GM19395 (cell line): Measurements from ENCODE around the gene R3HDM4.
"Not testable (repeated sequence)": the region's sequence is repeated elsewhere in the genome, so short reads cannot be mapped to it uniquely, and the experiment has no call there.

ENCODE experiments used
- ATAC-seq: cut with Tn5 transposase; IDR thresholded peaks from one replicate; pipeline ENCODE4 v1.9.1; 2021; ENCODE audit warnings: mild to moderate bottlenecking, moderate library complexity; ENCODE audit not compliant: unreplicated experiment

The R3HDM4 gene

GRCh38 chr19:896434-896833, 16.6 kb downstream of the R3HDM4 start:
- ATAC-seq, result no peak

- ATAC-seq, result peak; percentile 79
Observed at GRCh38 chr19:892894-893689, 19.9 kb downstream of the R3HDM4 start, which contains the start of the genes MED16 and RNU6-9. MED16 (minus strand) TSS chr19:893187; CDS start chr19:891131, 2,056 bp downstream. RNU6-9 (plus strand) TSS chr19:893484.

DNA sequence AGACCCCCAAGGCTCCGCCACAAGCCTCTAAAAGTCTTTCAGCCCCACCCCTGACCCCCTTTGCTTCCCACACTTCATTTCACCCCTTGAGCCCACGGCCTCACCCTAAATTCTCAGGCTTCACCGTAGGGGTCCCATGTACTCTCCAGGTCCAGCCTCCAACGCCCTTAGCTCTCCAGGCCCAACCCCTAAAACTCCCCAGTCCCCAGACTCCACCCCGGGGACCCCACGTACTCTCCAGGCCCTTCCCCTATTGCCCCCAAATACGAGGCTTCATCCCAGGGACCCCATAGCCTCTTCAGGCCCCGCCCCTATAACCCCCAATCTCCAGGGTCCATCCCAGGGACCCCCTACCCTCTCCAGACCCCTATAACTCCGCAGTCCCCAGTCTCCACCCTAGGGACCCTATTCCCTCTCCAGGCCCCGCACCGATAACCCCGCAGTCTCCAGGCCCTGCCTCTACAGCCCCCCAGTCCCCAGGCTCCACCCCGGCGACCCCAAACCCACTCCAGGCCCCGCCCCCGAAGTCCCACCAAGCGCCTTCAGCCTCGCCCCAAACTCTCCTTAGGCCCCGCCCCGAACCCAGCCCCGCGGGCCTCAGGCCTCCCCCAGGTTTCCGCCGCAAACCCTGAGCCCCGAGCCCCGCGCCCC, 20.7 kb downstream of the R3HDM4 start:
- ATAC-seq, result no peak

GRCh38 chr19:891421-892200, 21.4 kb downstream of the R3HDM4 start:
- not testable (repeated sequence) for ATAC-seq

GRCh38 chr19:890831-891230, 22.2 kb downstream of the R3HDM4 start:
- no peak for ATAC-seq

GRCh38 chr19:889662-890295, 23.2 kb downstream of the R3HDM4 start:
- no peak for ATAC-seq

DNA sequence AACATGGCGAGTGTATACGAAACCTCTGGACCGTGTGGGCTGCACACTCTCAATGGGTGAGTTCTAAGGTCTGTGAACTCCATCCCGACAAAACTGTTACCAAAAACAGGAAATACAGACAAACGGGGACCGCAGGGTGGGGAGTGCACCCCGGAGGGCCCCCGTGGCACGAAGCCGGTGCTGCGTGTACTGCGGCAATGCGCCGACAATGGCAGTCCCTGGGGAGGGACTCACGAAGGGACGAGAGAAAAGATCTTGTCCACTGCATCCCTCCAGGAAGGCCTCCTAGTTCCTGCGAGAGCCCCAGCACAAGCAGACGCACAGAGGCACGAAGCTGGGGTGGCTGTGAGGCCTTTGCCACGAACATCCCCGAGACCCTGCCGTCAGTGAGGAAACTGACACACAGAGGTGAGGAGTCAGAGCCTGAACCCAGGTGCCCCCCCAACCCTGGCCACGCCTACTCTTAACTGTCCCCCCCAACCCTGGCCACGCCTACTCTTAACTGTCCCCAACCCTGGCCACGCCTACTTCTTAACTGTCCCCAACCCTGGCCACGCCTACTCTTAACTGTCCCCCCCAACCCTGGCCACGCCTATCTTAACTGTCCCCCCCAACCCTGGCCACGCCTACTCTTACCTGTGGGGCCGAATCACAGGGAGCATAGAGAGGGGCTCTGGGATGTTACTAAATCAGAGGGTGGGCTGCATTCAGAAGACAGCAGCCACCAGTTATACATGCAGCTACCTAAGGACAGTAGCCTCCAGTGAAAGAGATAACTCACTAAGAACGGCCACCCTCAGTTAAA, 24.2 kb downstream of the R3HDM4 start:
- ATAC-seq, result no peak

DNA sequence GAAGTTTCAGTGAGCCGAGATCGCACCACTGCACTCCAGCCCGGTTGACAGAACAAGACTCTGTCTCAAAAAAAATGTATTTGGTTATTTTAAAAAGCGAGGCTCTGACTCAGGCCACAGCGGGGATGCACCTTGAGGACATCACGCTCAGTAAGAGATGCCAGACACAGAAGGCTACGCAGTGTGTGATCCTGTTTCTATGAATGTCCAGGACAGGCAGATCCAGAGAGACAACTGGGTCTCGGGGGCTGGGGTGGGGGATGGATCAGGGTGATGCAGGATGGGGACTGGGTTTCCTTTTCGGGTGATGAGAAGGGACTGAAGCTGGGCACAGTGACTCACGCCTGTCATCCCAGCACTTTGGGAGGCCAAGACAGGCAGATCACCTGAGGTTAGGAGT, 25.4 kb downstream of the R3HDM4 start:
- no peak for ATAC-seq

- ATAC-seq, result no peak
Observed at GRCh38 chr19:887072-887471, 25.9 kb downstream of the R3HDM4 start.

DNA sequence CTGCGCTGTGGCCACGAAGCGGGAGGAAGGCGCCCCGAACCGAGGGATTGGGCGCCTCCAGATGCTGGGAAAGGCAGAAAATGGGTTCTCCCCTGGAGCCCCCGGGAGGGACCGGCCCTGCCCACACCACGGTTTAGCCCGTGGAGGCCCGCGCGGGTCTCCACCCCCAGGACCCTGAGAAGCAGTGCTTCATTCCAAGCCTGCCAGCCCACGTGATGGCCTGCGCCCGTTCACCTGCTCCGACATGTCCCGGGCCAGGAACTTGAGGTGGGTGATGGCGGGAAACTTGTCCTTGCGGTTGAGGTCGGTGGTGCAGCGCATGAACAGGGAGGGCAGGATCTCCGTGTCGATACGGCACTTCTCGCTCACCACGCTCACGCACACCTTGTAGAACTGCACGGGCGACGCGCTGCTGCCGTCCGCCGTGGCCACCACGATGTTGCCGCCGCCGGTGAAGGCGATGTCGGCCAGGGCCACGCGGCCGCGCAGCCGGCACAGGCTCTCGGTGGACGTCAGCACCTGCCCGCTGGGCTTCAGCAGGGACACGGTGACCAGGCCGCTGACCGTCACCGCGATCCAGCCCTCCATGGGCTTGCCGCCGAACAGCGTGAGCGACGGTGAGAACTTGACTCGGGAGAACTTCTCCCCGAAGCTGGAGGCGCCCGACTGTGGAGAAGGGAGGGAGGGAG, 27.3 kb downstream of the R3HDM4 start:
- ATAC-seq, result no peak

- no peak for ATAC-seq
Observed at GRCh38 chr19:884420-885211, 28.4 kb downstream of the R3HDM4 start.

- ATAC-seq, result no peak
Observed at GRCh38 chr19:883661-884211, 29.3 kb downstream of the R3HDM4 start.

DNA sequence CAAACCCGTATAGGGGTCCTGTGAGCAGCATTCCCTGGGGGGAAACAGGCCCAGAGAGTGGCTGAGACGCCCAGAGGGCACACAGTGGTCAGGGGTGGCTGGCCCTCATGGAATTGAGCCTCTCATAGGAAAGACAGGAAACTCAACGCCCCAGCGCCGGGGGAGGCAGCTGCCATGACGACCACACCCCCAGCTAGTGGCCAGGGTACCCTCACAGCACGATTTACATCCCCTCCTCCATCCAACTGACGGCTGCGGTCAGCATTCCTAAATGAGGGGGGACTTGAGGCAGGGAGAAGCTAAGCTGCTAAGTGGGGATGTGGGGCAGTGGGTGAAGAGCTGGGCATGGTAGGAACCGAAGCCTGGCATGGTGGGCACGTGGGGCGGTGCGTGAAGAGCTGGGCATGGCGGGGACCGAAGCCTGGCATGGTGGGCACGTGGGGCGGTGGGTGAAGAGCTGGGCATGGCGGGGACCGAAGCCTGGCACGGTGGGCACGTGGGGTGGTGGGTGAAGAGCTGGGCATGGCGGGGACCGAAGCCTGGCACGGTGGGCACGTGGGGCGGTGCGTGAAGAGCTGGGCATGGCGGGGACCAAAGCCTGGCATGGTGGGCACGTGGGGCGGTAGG, 30.0 kb downstream of the R3HDM4 start:
- no peak for ATAC-seq

DNA sequence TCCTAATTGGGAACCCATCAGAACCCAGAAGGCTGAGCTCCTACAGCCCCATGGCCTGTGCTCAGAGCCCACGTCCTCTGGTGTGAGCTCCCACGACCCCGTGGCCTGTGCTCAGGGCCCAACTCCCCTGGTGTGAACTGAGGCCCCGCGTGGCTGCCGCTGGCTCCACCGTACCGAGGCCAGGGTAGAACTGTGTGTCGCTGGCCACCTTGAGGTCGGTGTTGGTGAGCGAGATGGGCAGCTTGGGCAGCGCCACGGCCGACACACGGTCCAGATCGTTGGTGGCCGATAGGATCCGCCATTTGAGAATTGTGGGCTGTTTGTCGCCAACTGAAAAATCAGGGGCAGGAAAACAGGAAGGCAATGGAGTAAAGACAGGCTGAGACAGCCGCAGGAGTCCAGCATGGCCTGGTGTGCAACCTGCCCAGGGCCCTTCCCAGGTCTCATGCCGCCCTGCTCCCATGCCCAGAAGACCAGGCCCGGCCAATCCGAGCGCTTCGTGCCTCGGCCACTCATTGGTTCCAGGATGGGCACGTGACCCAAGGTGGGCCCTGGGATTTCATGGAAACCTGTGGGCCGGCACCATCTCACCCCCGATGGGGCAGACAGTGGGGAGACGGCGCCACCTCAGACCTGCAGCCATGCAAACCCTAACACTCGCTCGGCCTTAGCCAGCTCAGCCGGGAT, 31.5 kb downstream of the R3HDM4 start:
- ATAC-seq, result no peak

- ATAC-seq, result no peak
Observed at GRCh38 chr19:879711-880438, 33.1 kb downstream of the R3HDM4 start.

DNA sequence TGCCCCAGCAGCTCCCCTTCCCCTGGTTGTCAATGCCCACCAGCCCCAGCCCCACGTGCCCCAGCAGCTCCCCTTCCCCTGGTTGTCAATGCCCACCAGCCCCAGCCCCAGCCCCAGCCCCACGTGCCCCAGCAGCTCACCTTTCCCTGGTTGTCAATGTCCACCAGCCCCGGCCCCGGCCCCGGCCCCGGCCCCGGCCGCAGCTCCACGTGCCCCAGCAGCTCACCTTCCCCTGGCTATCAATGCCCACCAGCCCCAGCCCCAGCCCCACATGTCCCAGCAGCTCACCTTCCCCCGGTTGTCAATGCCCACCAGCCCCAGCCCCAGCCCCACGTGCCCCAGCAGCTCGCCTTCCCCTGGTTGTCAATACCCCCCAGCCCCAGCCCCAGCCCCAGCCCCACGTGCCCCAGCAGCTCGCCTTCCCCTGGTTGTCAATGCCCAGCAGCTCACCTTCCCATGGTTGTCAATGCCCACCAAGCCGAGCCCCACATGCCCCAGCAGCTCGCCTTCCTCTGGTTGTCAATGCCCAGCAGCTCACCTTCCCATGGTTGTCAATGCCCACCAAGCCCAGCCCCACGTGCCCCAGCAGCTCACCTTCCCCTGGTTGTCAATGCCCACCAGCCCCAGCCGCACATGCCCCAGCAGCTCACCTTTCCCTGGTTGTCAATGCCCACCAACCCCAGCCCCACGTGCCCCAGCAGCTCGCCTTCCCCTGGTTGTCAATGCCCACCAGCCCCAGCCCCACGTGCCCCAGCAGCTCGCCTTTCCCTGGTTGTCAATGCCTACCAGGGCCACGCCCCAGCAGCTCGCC, 34.1 kb downstream of the R3HDM4 start:
- not testable (repeated sequence) for ATAC-seq
